Endothelial cell of umbilical vein (primary cell): Measurements from ENCODE around the gene NRAS.

Source experiments
- EZH2 ChIP-seq: IDR thresholded peaks from 2 replicates; pipeline ENCODE4 v1.6.1; 2012; ENCODE audit warnings: borderline replicate concordance, low read depth, mild to moderate bottlenecking, moderate library complexity, low read length, inconsistent platforms; ENCODE audit not compliant: severe bottlenecking
- FOS ChIP-seq: IDR thresholded peaks from 2 replicates; pipeline ENCODE4 v1.6.1; 2011; ENCODE audit warnings: mild to moderate bottlenecking, low read length, moderate library complexity, borderline replicate concordance; ENCODE audit not compliant: insufficient read depth
- GATA2 ChIP-seq: IDR thresholded peaks from 2 replicates; pipeline ENCODE4 v1.7.0; 2011; ENCODE audit warnings: low read depth, mild to moderate bottlenecking, moderate library complexity, mixed read lengths, low read length; ENCODE audit not compliant: insufficient read length, insufficient read depth
- POLR2A ChIP-seq: IDR thresholded peaks from 2 replicates; pipeline ENCODE4 v1.6.1; 2012; ENCODE audit warnings: low read depth, mild to moderate bottlenecking, control low read depth, low read length
- POLR2AphosphoS5 ChIP-seq: IDR thresholded peaks from 2 replicates; pipeline ENCODE4 v1.6.1; 2012; ENCODE audit warnings: low read depth, mild to moderate bottlenecking, control low read depth, low read length, moderate library complexity; ENCODE audit not compliant: insufficient read depth
- TF ChIP-seq, protein P1 (sequence below), 2 donors: IDR thresholded peaks; 1 replicate in 1 of 2; 2 replicates in 1 of 2; pipeline ENCODE4 v1.5.1; 2011; ENCODE audit warnings: low read length in 2 of 2, mild to moderate bottlenecking in 2 of 2, moderate library complexity in 2 of 2, control low read depth in 1 of 2, inconsistent platforms in 1 of 2, low read depth in 1 of 2; ENCODE audit not compliant: insufficient read depth in 1 of 2; ENCODE audit errors: extremely low read depth in 1 of 2

DNA sequence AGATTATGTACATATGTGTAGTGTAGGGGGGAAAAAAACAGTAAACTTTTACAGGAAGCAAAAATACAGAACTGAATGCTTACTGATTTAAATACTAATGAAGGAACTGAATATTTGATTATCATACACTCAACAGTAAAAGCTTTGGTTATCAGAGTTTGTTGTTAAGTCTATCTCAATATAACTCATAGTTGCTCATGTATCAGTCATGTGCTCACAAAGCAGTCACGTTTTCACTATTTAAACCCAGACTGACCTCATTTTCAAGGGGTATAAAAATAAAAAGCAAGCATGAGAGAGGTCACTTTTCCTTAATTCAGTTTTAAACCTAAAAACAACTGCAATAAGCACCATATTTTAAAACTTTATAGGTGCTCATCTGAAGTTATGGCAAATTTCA, 6.9 kb upstream of the NRAS start:
- TF ChIP-seq GATA2 (no peak), EZH2 (no peak), POLR2AphosphoS5 (no peak), POLR2A (no peak), FOS (no peak)
- TF ChIP-seq, protein P1, sequence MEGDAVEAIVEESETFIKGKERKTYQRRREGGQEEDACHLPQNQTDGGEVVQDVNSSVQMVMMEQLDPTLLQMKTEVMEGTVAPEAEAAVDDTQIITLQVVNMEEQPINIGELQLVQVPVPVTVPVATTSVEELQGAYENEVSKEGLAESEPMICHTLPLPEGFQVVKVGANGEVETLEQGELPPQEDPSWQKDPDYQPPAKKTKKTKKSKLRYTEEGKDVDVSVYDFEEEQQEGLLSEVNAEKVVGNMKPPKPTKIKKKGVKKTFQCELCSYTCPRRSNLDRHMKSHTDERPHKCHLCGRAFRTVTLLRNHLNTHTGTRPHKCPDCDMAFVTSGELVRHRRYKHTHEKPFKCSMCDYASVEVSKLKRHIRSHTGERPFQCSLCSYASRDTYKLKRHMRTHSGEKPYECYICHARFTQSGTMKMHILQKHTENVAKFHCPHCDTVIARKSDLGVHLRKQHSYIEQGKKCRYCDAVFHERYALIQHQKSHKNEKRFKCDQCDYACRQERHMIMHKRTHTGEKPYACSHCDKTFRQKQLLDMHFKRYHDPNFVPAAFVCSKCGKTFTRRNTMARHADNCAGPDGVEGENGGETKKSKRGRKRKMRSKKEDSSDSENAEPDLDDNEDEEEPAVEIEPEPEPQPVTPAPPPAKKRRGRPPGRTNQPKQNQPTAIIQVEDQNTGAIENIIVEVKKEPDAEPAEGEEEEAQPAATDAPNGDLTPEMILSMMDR (IDR thresholded peaks at IDR 0.05; ENCODE audit: extremely low read depth in 1 of 2, insufficient read depth in 1 of 2, low read depth in 1 of 2, low read length in 2 of 2), result no peak
